Fibroblast of mammary gland (primary cell): ENCODE results near the gene FAM124B.
A peak's percentile ranks its signal among the peaks of the same experiment; 100 is the strongest.

Source experiments
- DNase-seq: peaks from one replicate; pipeline ENCODE4 v3.0.0-alpha.2; 2010; ENCODE audit warnings: low read depth
- H3K4me3 ChIP-seq: 2 replicates; pipeline ENCODE4 v1.5.1; 2011; ENCODE audit warnings: low read depth, mild to moderate bottlenecking, low read length, moderate library complexity; ENCODE audit not compliant: control insufficient read depth
- TF ChIP-seq, protein P1 (sequence below): conservative IDR thresholded peaks from 2 replicates; pipeline ENCODE4 v1.5.1; 2011; ENCODE audit warnings: low read depth, low read length, inconsistent platforms; ENCODE audit not compliant: control insufficient read depth, insufficient read depth

FAM124B gene

GRCh38 chr2:224365331-224365730 is 36.6 kb downstream of the FAM124B start:
- H3K4me3 ChIP-seq, result no peak overlapping the region
- DNase-seq, result no peak
- TF ChIP-seq, protein P1, sequence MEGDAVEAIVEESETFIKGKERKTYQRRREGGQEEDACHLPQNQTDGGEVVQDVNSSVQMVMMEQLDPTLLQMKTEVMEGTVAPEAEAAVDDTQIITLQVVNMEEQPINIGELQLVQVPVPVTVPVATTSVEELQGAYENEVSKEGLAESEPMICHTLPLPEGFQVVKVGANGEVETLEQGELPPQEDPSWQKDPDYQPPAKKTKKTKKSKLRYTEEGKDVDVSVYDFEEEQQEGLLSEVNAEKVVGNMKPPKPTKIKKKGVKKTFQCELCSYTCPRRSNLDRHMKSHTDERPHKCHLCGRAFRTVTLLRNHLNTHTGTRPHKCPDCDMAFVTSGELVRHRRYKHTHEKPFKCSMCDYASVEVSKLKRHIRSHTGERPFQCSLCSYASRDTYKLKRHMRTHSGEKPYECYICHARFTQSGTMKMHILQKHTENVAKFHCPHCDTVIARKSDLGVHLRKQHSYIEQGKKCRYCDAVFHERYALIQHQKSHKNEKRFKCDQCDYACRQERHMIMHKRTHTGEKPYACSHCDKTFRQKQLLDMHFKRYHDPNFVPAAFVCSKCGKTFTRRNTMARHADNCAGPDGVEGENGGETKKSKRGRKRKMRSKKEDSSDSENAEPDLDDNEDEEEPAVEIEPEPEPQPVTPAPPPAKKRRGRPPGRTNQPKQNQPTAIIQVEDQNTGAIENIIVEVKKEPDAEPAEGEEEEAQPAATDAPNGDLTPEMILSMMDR, result no peak

- DNase-seq, result no peak
- TF ChIP-seq, protein P1, result peak; percentile 7
- no peak overlapping the region for H3K4me3 ChIP-seq
Observed at GRCh38 chr2:224363281-224363680, 38.6 kb downstream of the FAM124B start.

DNA sequence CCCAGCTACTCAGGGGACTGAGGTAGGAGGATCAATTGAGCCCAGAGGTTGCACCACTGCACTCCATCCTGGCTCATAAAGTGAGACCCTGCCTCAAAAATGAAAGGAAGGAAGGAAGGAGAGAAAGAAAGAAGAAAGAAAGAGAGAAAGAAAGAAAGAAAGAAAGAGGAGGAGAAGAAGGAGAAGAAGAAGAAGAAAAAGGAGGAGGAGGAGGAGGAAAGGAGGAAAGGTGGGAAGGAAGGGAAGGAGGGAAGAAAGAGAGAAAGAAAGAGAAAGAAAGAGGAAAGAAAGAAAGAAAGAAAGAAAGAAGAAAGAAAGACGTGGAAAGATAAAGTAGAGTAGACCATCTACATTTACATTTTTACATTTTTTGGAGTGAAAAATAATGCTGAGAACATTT is 39.8 kb downstream of the FAM124B start:
- no peak overlapping the region for H3K4me3 ChIP-seq
- TF ChIP-seq, protein P1, result no peak
- no peak for DNase-seq

DNA sequence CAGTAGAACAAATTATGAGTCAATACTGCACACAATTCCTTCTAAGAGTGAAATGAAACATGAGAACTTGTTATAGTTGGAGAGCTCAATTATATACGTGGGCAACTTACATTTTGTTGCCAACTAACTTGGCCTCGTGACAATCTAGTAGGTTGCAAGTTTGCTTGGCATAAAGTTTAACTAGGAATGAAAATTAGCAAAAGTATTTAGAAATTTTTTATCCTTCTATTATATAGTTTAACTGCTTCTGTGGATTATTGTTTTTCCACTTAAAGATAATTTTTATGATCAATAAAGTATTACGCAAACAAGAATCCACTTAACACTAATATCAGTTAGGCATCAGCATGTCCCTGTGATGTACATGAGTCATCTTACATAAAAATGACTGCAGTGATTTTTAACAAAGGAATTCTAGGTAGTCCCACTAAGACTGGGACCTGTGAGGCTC is 41.1 kb downstream of the FAM124B start:
- TF ChIP-seq, protein P1, result no peak
- H3K4me3 ChIP-seq, result no peak overlapping the region
- DNase-seq, result no peak

DNA sequence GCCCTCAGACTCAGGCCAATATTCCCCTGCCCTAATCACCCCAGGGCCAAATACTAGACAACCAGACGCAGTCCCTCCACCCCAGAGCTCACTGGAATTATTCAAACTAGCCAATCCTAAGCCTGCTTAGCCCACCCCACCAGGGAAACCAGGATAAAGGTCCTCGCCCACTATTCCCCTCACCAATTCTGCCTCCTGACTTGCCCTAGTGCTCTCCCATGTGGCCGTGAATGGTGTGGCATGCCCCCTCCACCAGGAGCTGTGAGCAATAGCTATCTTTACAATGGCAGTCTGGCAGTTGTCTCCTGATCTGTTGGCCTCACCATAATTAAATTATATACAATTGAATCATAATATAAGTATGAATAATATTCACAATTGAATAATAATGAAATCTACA is 42.3 kb downstream of the FAM124B start:
- TF ChIP-seq, protein P1, result peak; percentile 41
- DNase-seq, result no peak

GRCh38 chr2:224357098-224357901 is 44.6 kb downstream of the FAM124B start:
- H3K4me3 ChIP-seq, result no peak overlapping the region
- DNase-seq, result peak; percentile 66
- TF ChIP-seq, protein P1, result peak; percentile 77

More for the DNA sequence above, 42.3 kb downstream of the FAM124B start:
- no peak overlapping the region for H3K4me3 ChIP-seq
